HG03442 (cell line): Measurements from ENCODE around the gene ELOVL3.
A peak's percentile ranks its signal among the peaks of the same experiment; 100 is the strongest.

Experiments
- ATAC-seq: cut with Tn5 transposase; IDR thresholded peaks from one replicate; pipeline ENCODE4 v1.9.1; 2021; ENCODE audit warnings: mild to moderate bottlenecking, moderate library complexity; ENCODE audit not compliant: unreplicated experiment

The ELOVL3 gene

DNA sequence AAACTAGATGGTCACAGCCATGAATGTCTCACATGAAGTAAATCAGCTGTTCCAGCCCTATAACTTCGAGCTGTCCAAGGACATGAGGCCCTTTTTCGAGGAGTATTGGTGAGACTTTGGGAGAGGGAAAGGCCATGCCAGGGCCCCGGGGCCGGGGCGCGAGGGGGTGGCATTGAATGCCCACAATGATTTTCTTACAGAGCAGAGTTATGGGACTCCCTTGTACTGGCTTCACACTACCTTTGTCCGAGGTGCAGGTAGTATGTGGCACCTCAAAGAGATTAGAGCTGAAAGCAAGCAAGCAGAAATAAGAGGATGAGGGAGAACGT, 407 bp downstream of the ELOVL3 start:
- ATAC-seq = no peak

DNA sequence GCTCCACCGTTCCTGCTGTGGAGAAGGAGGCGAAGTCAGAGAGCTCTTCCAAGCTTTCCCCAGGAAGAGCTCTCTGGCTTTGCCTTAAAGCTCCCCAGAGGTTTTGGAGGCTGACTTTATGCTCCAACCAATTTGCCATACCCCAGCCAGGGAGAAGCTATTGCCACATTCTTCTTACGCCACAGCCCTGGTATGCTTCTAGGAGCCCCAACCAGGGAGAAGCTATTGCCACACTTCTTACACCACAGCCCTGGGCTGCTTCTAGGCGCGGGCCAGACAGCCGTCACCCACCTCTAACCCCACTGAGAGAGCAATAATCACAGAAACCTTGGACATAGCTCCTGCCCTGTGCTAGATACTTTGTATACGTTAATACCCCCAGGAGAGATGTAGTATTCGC, 951 bp downstream of the ELOVL3 start:
- ATAC-seq = no peak

GRCh38 chr10:102229810-102230263, 3.7 kb downstream of the ELOVL3 start:
- no peak for ATAC-seq

GRCh38 chr10:102230264-102230860, 4.3 kb downstream of the ELOVL3 start:
- ATAC-seq = no peak

DNA sequence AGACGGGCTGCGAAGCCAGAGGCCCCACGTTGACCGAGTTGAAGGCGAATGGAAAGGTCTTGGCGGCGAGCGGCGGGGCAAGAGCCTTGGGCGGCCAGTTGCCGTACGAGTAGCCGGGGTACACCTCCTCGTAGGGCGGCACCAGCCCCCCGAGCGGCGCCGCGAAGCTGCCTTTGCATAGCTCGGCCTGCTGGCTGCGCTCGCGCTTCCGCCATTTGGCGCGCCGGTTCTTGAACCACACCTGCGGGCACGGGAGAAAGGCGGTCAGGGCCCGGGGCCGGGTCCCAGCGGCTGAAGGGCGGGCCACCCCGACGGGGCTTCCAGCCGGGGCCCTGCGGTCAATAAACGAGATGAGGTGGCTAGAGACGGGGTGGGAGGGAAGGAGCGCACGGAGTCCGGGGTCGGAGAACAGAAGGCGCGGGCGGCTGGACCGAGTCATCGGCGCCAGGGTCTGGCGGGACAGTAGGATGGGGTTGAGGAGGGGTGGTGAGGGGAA, 4.8 kb downstream of the ELOVL3 start:
- ATAC-seq = no peak

- peak; percentile 48 for ATAC-seq
These were observed 5.5 kb downstream of the ELOVL3 start for GRCh38 chr10:102231357-102232318.

GRCh38 chr10:102233997-102234396, 7.9 kb downstream of the ELOVL3 start:
- no peak for ATAC-seq

DNA sequence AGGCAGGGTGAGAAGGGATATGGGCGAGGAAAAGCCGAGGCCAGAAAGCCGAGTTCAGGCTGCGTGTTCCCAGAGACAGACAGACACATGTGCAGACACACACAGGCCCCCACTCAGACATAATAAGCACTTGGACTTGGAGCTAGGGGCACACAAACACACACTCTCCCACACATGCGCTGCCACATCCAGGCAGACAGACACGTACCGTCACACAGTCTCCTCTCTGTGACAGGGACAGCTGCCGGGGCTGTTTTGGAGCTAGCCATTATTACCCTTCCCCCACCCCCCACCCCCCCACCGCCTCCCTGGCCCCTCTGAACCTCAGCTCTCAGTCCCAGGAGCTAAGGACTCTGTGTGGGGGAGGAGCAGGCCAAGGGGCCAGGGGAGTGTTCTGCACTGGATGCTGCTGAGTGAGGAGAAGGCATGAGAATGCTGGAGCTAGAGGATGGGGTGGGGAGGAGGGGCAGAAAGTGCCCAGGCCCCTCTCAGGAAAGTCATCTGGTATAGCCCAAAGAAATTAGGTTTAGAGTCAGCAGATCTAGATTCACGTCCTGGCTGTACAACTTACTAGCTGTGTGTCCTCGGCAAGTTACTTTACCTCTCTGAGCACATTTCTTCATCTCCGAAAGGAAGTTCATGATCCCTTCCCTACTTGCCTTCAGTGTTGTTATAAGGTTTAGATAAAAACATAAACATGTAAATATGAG, 8.9 kb downstream of the ELOVL3 start:
- no peak for ATAC-seq

DNA sequence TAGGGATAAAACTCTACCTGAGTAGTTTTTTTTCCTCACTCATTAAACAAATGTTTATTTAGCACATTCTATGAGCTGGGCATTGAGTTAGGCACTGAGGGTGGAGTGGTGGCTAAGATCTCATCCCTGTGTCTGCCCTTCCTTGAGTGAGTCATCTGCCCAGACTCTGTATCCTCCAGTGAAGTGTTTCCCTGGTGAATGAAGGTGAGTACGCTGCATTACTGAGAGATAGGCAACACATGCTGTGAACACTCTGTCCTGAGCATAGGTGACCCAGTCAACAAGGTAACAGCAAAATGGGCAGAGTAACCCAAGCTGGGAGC, 9.5 kb downstream of the ELOVL3 start:
- no peak for ATAC-seq

GRCh38 chr10:102236006-102236405, 9.9 kb downstream of the ELOVL3 start:
- ATAC-seq = no peak

GRCh38 chr10:102237711-102238252, 11.7 kb downstream of the ELOVL3 start:
- no peak for ATAC-seq

GRCh38 chr10:102240467-102241031, 14.4 kb downstream of the ELOVL3 start:
- ATAC-seq = no peak

DNA sequence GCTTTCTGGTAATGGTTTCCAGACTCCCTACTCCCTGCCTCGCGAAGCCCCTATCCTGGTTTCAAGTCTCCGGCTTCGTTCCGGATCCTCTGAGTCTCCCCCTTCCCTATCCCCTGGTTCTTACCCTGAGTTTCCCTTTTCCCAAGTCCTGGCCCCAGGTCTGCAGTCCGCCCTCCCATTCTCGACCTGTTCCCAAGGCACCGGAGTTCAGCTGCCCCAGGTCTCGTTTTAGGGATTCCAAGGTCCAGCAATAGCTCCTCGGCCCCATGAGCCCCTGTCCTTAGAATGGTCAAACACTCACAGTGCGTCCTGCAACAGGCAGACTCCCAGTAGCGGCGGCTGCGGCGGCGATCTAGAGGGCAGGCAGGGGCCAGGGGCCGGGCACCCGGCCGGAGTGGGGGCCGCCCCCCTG, 14.9 kb downstream of the ELOVL3 start:
- ATAC-seq = no peak

DNA sequence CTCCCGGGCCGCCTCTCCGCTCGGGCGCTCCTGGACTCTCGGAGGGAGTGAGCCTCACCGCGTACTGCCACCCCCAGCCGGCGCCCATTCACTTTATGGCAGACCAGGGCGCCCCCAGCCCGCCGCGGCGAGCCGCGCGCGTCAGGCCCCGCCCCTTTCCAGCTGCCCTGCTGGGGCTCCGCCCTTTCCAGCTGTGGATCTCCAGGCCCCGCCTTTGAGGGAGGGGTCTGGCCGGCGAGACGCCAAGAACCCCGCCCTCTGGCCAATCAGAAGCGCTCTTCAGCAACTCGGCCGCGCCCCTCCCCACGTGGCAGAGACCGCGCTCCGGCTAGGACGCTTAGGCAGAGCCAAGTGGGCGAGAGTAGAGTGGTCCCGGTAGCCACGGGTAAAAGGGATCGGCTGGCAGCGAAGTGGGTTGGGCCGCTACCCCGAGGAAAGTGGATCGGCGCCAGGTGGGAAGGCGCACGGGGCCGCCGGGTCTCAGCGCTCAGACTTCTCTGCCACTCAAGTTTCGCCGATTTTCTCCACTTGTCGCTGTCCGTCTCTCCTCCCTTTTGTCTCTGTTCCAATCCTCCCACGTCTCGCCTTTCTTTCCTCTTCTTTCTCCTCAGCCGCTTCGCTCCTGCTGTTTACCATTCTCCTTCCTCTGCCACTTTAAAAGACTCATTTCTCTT, 15.5 kb downstream of the ELOVL3 start, which contains the start of gene PITX3:
PITX3 (minus strand) TSS at position 69 of the 674 bp plus-strand sequence. CDS start 9,432 bp downstream, outside the sequence.
- peak; percentile 36 for ATAC-seq

DNA sequence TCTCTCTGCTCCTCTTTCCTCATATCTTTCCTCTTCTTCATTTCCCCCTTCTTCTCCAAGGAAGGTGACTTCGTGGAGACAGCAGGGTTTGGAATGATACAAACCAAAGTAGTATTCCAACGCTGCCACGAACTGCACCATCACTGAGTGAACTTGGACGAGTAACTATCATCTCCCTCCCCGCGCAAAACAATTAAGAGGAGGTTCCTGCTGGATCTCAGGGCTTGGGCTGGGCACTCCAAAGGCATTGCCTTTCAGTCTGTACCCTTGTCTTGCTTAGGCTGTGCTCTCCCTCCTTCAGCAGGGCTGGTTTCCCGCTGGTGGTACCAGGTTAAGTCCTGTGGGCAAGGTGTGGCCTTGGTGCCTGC, 16.0 kb downstream of the ELOVL3 start:
- no peak for ATAC-seq

GRCh38 chr10:102243309-102243708, 17.2 kb downstream of the ELOVL3 start:
- ATAC-seq = no peak

- peak; percentile 78 for ATAC-seq
These were observed 19.2 kb downstream of the ELOVL3 start, which contains the start of gene GBF1 for GRCh38 chr10:102245082-102245931. Gene GBF1, plus strand, starts transcription at chr10:102245532. Its CDS starts 13,407 bp downstream, at chr10:102258939.

DNA sequence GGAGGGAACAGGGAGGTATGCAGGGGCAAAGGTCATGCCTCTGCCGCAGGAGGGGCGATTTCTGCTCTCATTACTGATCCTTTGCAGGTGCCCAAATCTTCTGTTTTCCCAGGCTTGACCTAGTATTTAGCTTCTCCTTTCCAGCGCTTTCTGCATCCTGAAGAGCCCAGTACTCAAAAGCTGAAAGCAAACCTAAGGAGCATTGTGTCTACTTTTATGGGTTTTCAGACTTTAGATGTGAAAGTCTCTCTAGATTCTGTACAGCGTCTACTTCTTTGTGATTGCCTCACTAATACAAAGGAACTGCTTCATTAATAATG, 19.8 kb downstream of the ELOVL3 start:
- peak; percentile 3 for ATAC-seq

DNA sequence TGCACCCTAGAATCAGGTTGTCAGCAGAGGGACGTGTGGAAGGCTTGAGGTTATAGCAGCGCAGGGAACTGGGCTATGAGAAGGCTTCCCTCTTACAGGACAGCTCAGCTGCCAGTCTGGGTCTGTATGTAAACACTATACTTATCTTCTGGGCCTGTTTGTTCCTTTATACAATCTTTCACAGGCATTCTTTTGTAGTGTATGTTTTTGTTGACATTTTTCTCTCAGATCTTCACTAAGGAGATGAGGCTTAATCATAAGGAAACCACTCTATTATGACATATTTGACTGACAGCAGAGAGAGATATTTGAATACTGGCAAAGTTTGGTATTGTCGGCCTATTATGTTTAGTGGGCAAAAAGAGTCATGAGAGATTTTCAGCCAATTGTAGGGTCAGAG, 20.2 kb downstream of the ELOVL3 start:
- ATAC-seq = no peak
